K562 (cell line): ENCODE measurements around the gene HNRNPM. TPM values are rescaled to one million over a fixed set of nuclear protein-coding genes. Genes with fewer than 3 reads are reported as not detected.

Experiments
- ATAC-seq: fragments of 200-7000 bp; cut with Tn5 transposase; 3 replicates; pipeline ENCODE4 v1.9.1; 2020; ENCODE audit warnings: moderate library complexity
- BruUV-seq: library from RNA; stranded (reverse); fragments of 400-500 nt; replicated peaks from 2 replicates; lab custom pipeline; 2021; lab: Mats Ljungman, UMichigan
- CTCF ChIA-PET: fragments of 300-600 bp; formaldehyde crosslinking; extraction: SDS; loops from one replicate; lab custom pipeline; 2021; ENCODE audit warnings: low intra/inter-chr PET ratio; lab: Yijun Ruan, JAX
- POLR2A ChIA-PET: fragments of 300-600, 350-650 bp; sonication (Branson Sonifier 250); formaldehyde crosslinking; extraction: SDS; loops from one replicate; lab custom pipeline; 2021; ENCODE audit warnings: antibody characterized with exemption, inconsistent platforms; lab: Yijun Ruan, JAX
- DNase-seq, 4 experiments: peaks; one replicate each; pipeline versions ENCODE4 v3.0.0 to v3.0.0-alpha.2; 2011 to 2018; ENCODE audit warnings: low spot score in 3 of 4, mixed read lengths in 3 of 4; ENCODE audit errors: extremely low read depth in 1 of 4
- FAIRE-seq: peaks from 2 replicates; lab custom pipeline; 2011; peaks lifted over from hg19 to GRCh38; lab: Jason Lieb, UNC
- H2AFZ ChIP-seq: 2 replicates; pipeline ENCODE4 v1.6.0; 2011; ENCODE audit warnings: low read depth, low read length, control low read depth, inconsistent platforms
- H3K27ac ChIP-seq: fragments of 200-600 bp; 3 replicates; pipeline ENCODE4 v1.8.0; 2011; ENCODE audit warnings: low read depth, mild to moderate bottlenecking, control low read depth, inconsistent platforms, low read length, moderate library complexity, mixed read lengths; ENCODE audit errors: extremely low read depth
- H3K27me3 ChIP-seq, 2 experiments: fragments of 300-600 bp in 1 of 2; 2 replicates in 1 of 2; 3 replicates in 1 of 2; pipeline versions ENCODE4 v1.6.0 to v1.8.0; 2011; ENCODE audit warnings: inconsistent platforms in 2 of 2, low read length in 2 of 2, mild to moderate bottlenecking in 1 of 2, mixed read lengths in 1 of 2, moderate library complexity in 1 of 2; ENCODE audit not compliant: control insufficient read depth in 2 of 2, insufficient read depth in 2 of 2
- H3K36me3 ChIP-seq: fragments of 300-600 bp; 3 replicates; pipeline ENCODE4 v1.8.0; 2011; ENCODE audit warnings: mild to moderate bottlenecking, low read length, inconsistent platforms; ENCODE audit not compliant: control insufficient read depth, insufficient read depth
- H3K4me1 ChIP-seq, 2 experiments: fragments of 200-600 bp in 1 of 2; replicated peaks in 1 of 2; 2 replicates in 1 of 2; 3 replicates in 1 of 2; pipeline versions ENCODE4 v1.5.1 to v1.8.0; 2011; ENCODE audit warnings: inconsistent platforms in 2 of 2, low read length in 2 of 2, mild to moderate bottlenecking in 1 of 2, mixed read lengths in 1 of 2, moderate library complexity in 1 of 2; ENCODE audit not compliant: control insufficient read depth in 2 of 2, insufficient read depth in 2 of 2
- H3K4me2 ChIP-seq: 2 replicates; pipeline ENCODE4 v1.6.1; 2011; ENCODE audit warnings: low read length, control low read depth, inconsistent platforms, mixed read lengths; ENCODE audit not compliant: insufficient read depth
- H3K4me3 ChIP-seq: fragments of 200-600 bp; sonication (generic), shearing (Covaris generic); 2 replicates; pipeline ENCODE4 v1.5.1; 2016; ENCODE audit warnings: control low read depth, inconsistent platforms
- H3K79me2 ChIP-seq: fragments of 200-600 bp; 3 replicates; pipeline ENCODE4 v1.8.0; 2011; ENCODE audit warnings: low read length, inconsistent platforms; ENCODE audit not compliant: control insufficient read depth, insufficient read depth
- H3K9ac ChIP-seq, 2 experiments: 2 replicates each; pipeline versions ENCODE4 v1.6.0 to v1.6.1; 2011; ENCODE audit warnings: low read depth in 2 of 2, low read length in 2 of 2, control low read depth in 1 of 2, inconsistent platforms in 1 of 2, mild to moderate bottlenecking in 1 of 2, mixed read lengths in 1 of 2; ENCODE audit not compliant: insufficient read depth in 1 of 2
- H3K9me1 ChIP-seq: one replicate; pipeline ENCODE4 v1.6.0; 2011; ENCODE audit warnings: inconsistent platforms, mild to moderate bottlenecking, low read length, moderate library complexity; ENCODE audit not compliant: control insufficient read depth, insufficient read depth
- H3K9me3 ChIP-seq: replicated peaks from 2 replicates; pipeline ENCODE4 v1.5.1; 2011; ENCODE audit warnings: low read depth, low read length, inconsistent platforms; ENCODE audit not compliant: control insufficient read depth, insufficient read depth
- H4K20me1 ChIP-seq: replicated peaks from 2 replicates; pipeline ENCODE4 v1.6.1; 2011; ENCODE audit warnings: low read length, inconsistent platforms, mixed read lengths; ENCODE audit not compliant: control insufficient read depth, insufficient read depth
- CTBP1 ChIP-seq: fragments of 450-650 bp; IDR thresholded peaks from 2 replicates; pipeline ENCODE4 v1.6.1; 2016; ENCODE audit warnings: borderline replicate concordance
- E2F3 ChIP-seq: fragments of 250-450 bp; sonication (Bioruptor Pico); IDR thresholded peaks from 2 replicates; pipeline ENCODE4 v1.4.0; 2020; ENCODE audit warnings: mild to moderate bottlenecking
- NCOA1 ChIP-seq: fragments of 450-650 bp; IDR thresholded peaks from 2 replicates; pipeline ENCODE4 v1.6.1; 2016; ENCODE audit warnings: low read depth
- SIN3A ChIP-seq, 2 experiments: fragments of 150-350 bp in 1 of 2; IDR thresholded peaks; 2 replicates each; pipeline ENCODE4 v1.6.1; 2011 to 2016; ENCODE audit warnings: borderline replicate concordance in 2 of 2, low read depth in 2 of 2, low read length in 2 of 2, mild to moderate bottlenecking in 2 of 2, moderate library complexity in 2 of 2; ENCODE audit not compliant: control insufficient read depth in 1 of 2
- TARDBP ChIP-seq: fragments of 450-650 bp; IDR thresholded peaks from 2 replicates; pipeline ENCODE4 v1.6.1; 2016
- THRB ChIP-seq: fragments of 450-650 bp; formaldehyde crosslinking; conservative IDR thresholded peaks from 2 replicates; pipeline ENCODE4 v1.4.0; 2022; ENCODE audit warnings: mild to moderate bottlenecking, missing genetic modification characterization
- ZC3H4 ChIP-seq: sonication (generic); formaldehyde crosslinking; IDR thresholded peaks from 2 replicates; pipeline ENCODE4 v1.9.0; 2021; ENCODE audit warnings: missing genetic modification reagents, borderline replicate concordance
- ZKSCAN8 ChIP-seq: fragments of 200-800 bp; sonication (Bioruptor generic); IDR thresholded peaks from 2 replicates; pipeline ENCODE4 v1.6.1; 2016; ENCODE audit warnings: missing genetic modification characterization, missing compliant biosample characterization
- WGBS: fragments of 100-300 bp; shearing (Covaris generic); methylation state at CpG from one replicate; pipeline ENCODE4 v1.1.6; 2016; ENCODE audit warnings: low coverage, mixed read lengths; ENCODE audit not compliant: insufficient coverage; ENCODE audit errors: missing lambda C conversion rate; 5-methylcytosine and 5-hydroxymethylcytosine counted together
- in situ Hi-C: fragments of 300-500 bp; cut with MboI; formaldehyde crosslinking; loops from 4 replicates; pipeline ENCODE4 v1.15.0; 2018; ENCODE audit warnings: inconsistent platforms, mixed read lengths
- intact Hi-C: fragments of 100-400 bp; cut with micrococcal nuclease; formaldehyde crosslinking; loops from 2 replicates; pipeline ENCODE4 v1.14.2; 2022
- polyA plus RNA-seq, 8 experiments: library from polyadenylated mRNA; depleted of rRNA in 4 of 8; stranded (reverse) in 5 of 8; unstranded in 3 of 8; fragments of >200 nt; fragmentation: Nextera tagmentation in 2 of 8; fragmentation: Illumina TruSeq in 1 of 8; extraction: Ambion mirVana in 2 of 8; extraction: Trizol in 1 of 8; gene quantifications; 2 replicates each; pipeline versions ENCODE4 v1.2.1 to v1.2.3, GENCODE V29; 2011 to 2014; ENCODE audit warnings: inconsistent platforms in 1 of 8, missing spikeins in 1 of 8
- total RNA-seq, 7 experiments: library from RNA; depleted of rRNA in 6 of 7; stranded (reverse); fragments of >200 nt in 6 of 7; fragmentation: Illumina TruSeq in 2 of 7; extraction: Trizol in 2 of 7; gene quantifications; 2 replicates each; pipeline versions ENCODE4 v1.2.1 to v1.2.3, GENCODE V29; 2011 to 2021; ENCODE audit warnings: low replicate concordance in 1 of 7

HNRNPM gene
- total and polyA plus RNA-seq, 9 of the 15 experiments (the other 6 are each of a cell fraction or from before 2014, with no cell fraction given): 11.1 to 340 (median 195) TPM

GRCh38 chr19:8513036-8513686 lies 68.4 kb downstream of the HNRNPM start:
- DNase-seq (no peak), FAIRE-seq (no peak), ATAC-seq (no peak)
- Histone ChIP-seq H3K36me3 (peaks cover 2% of the 10 kb centered on the region; the same call in 1 of the 3 replicates), H3K4me1 (peaks cover 33 to 46% of the 10 kb centered on the region in 2 experiments), H3K9ac (peak overlapping the region; percentile 97 to 100), H3K79me2 (peaks cover 7% of the 10 kb centered on the region; the same call in 1 of the 3 replicates), H3K27me3 (no peaks in the 10 kb centered on the region), H4K20me1 (no peaks in the 10 kb centered on the region), H3K4me2 (peak overlapping the region; percentile 83), H3K4me3 (peak overlapping the region; percentile 77), H3K27ac (peak overlapping the region; percentile 99), H2AFZ (peak overlapping the region; percentile 100), H3K9me3 (peaks cover 2% of the 10 kb centered on the region), H3K9me1 (no peaks in the 10 kb centered on the region)
- no TSS peak for BruUV-seq
- ChIA-PET CTCF (interaction anchor here (0.5 kb wide), 1 partner anchor 163 kb away, joined by 3 read pairs; no protein-coding TSS in a partner anchor), POLR2A (interaction anchor here (0.5 to 4.6 kb wide), 17 partner anchors 9 to 192 kb away, joined by 3 to 32 read pairs (median 3); partner anchors contain the start of genes HNRNPM and RPS28)
- in situ Hi-C loops: no loop called here
- WGBS: 56% methylated on average over 16 of the region's 19 CpGs
- intact Hi-C loops: loop anchor here (5.0 kb wide), 1 partner anchor 101 kb away; the partner anchor contains the start of gene MARCHF2
- 0 out of 4 replicates have a peak, but pooled peaks of 1 of the 2 experiments have one; percentile 36 for TF ChIP-seq SIN3A (IDR thresholded peaks at IDR 0.05; ENCODE audit: borderline replicate concordance in 2 of 2, control insufficient read depth in 1 of 2, low read depth in 2 of 2, low read length in 2 of 2)
- no peak for TF ChIP-seq E2F3 (CRISPR knock-in tag)
- 0 out of 2 replicates have a peak, but pooled peaks have one; percentile 14 for TF ChIP-seq TARDBP
- peak; percentile 34; the same call in 1 of the 2 replicates for TF ChIP-seq ZKSCAN8 (CRISPR knock-in tag)
- TF ChIP-seq NCOA1: 0 out of 2 replicates have a peak, but pooled peaks have one; percentile 17
- TF ChIP-seq ZC3H4 (CRISPR knock-in tag): 0 out of 2 replicates have a peak, but pooled peaks have one; percentile 4
- TF ChIP-seq THRB (CRISPR knock-in tag): no peak
- 0 out of 2 replicates have a peak, but pooled peaks have one; percentile 26 for TF ChIP-seq CTBP1
